Measurements from ENCODE around the gene HDLBP.

GRCh38 chr2:241193271-241193670 is 122.2 kb downstream of the HDLBP start:
- TF ChIP-seq CTCF (IDR thresholded peaks at IDR 0.05) (no peak), POLR2A (IDR thresholded peaks at IDR 0.05) (no peak)

Data from tibial nerve (tissue), 3 donors.